Fibroblast of skin of right quadriceps (primary cell): ENCODE results near the gene AP1B1.

Experiments used
- DNase-seq: peaks from one replicate; pipeline ENCODE4 v3.0.0-alpha.2; 2013

The AP1B1 gene

DNA sequence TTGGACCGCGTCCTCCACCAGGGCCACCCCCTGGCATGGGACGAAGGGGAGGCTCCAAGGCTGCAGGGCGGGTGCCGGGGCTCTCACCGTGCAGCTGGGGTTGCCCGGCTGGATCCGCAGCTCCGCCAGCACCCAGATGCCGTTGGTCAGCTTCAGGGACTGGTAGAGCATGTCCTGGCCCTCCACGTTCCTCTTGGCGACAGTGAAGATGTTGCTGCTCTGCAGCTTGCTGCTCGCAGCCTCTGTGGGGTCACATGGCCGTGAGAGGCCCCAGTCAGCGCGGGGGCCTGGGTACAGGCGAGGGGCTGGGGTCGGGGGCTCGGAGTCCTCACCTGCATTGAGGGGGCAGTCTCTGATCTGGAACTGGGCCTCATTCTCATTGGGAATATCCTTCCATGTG is 58.1 kb downstream of the AP1B1 start:
- no peak for DNase-seq

DNA sequence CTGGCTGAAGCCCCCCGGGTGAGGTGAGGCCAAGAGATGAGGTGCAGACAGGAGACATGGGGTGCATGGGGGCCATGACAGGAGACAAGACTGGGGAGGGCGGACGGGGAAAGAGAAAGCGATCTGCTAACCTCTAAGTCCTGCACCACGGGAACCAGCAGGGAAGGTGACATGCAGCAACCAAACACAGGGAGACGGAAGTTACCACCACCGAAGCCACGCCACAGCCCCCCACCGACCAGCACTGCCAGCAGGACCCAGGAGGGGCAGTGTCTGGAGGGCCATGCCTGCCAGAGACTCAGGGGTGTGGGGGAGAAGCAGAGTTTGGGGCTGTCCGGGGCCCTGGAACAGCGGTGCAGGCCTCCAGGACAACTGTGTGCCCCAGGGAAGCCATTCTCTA is 58.8 kb downstream of the AP1B1 start:
- DNase-seq = no peak

DNA sequence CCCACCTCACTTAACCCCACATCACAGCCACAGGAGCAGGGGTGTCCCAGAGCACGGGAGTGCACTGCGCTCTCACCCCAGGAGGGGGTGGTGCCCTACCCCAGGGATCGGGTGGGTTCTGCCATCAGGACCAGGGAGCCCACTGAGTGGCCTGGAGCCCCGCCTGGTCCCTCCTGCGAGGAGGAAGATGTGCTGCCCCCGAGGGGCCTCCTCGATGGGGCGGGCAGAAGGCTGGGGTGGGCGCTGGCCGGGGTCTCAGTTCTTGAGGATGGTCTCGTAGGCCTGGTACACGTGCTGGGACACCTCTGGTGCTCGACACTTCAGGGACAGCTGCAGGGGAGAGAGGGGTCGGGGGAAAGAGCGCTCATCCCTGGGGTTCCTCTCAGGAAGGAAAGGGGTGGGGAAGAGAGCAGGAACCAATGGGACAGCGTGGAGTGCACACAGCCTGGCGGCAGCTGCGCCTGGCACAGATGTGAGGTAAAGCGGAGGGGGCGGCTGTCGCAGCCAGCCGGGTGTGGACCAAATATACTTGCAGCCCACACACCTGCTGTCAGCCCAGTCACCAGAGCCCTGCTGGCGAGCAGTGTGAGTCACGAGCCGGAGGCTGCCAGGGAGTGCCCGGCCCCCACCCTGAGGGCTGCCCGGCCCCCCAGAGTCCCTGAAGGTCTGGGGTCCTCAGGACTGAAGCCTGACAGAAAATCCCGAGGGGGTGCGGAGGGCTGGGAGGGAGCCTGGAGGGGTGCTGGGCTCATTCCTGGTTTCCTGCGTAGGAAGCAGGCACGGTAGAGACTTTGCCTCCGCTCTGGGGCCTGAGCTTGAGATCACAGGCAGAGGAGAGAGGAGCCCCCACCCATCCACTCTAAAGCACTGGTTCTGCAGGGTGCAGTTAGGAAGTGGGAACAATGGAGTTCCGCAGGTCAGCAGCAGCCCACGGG is 59.5 kb downstream of the AP1B1 start:
- DNase-seq = no peak

DNA sequence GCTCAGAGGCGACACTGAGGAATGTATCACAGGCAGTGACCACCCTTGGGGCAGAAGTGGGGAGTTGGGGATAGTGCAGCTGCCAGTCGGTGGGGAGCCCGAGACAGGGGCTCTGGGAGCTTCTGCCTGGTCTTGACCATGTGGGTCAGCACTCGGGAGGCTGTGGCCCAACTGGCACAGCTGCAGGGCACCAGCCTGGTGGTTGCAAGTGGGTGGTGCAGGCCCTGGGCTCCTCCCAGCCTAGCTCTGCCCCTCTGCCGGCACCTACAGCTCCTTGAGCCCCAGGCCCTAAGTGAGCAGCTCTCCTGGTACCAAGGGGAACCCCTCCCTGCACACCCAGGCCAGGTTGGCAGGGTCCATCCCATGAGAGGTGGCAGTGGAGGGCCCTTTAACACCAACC is 60.3 kb downstream of the AP1B1 start:
- DNase-seq = no peak

DNA sequence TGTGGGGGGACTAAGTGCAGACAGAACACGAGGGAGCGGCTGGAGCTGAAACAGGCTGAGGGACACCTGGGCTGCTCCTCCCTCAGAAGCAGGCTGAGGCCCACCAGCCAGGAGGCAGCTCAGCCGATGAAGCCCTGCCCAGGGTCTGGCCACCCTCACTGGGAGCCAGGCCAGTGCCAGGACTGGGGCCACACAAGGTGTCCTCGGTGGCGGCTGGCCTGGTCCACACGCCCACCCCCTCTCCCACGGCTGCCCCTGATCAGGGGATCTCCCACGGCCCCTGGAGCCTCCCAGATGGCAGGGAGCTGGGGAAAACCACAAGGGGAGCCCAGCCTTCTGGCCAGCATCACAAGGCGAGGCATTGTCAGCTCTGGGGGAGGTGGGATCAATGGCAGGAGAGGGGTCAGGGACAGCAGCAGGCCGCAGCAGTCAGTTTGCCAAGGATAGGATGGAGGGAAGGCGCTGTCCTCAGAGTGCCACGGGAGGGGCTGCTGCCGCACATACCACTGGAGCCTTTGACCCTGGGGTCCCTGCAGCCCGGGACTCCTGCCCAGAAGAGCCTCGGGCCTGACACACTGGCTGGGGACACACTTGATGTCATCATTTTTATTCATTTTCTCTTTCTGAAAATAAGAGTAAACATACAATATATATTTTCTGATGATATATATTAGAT is 61.1 kb downstream of the AP1B1 start:
- no peak for DNase-seq

DNA sequence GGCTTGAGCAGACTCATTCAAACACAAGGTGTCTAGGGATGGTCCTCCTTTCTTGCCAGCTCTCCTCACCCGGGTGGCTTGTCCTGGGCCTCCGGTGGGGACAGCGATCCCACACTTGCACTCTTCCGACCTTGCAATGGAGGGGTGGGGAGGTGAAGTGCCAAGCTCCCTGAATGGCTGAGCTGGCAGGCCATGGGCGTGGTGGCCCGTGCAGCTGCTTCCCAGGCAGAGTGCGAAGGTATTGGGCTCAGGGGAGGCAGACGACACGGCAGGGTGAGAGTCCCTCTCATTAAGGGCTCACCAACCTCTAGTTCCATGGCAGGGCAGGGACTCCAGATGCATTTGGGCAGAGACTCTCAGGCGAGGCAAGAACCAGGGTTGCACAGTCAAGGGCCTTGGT is 61.9 kb downstream of the AP1B1 start:
- no peak for DNase-seq

DNA sequence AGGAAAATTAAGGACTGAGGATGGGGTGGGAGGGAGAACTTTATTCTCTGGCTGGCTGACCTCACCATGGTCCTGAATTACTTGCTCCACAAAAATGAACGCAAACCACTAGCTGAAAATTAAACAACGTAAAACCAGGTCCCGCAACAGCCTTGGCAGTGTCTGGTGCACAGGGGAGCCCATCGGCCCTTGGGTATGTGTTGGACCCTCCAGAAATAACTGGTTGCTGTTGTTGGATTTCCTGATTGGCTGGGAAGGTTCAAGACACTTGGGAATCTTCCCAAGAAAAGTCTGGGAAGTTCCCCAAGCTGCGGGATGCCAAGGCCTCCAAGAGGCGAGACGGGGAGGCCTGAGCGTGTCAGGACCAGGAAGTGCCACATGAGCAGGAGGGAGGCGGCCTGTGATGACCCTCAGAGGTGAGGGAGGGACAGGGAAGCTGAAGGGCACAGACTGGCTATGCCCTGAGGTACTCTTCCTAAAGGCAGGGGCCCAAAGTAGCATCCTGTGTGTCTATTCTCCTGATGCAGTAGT is 62.5 kb downstream of the AP1B1 start:
- no peak for DNase-seq

DNA sequence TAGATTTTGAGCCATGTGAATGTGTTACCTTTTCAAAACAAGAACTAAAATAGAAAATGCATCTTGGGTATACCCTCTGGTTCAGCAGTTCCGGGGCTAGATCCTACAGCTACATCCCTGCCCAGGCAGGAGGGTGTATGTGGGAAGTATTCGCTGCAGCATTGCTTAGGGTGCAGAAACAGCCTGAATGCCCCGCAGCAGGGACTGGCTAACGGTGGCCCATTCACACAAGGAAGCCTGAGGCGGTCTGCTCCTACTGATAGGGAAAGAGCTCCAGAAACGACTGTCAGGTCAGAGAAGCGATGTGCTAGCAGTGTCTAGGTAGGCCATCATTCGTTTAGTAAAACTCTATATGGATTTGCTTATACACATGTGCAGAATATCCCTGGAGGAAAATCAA is 63.0 kb downstream of the AP1B1 start:
- DNase-seq = no peak

DNA sequence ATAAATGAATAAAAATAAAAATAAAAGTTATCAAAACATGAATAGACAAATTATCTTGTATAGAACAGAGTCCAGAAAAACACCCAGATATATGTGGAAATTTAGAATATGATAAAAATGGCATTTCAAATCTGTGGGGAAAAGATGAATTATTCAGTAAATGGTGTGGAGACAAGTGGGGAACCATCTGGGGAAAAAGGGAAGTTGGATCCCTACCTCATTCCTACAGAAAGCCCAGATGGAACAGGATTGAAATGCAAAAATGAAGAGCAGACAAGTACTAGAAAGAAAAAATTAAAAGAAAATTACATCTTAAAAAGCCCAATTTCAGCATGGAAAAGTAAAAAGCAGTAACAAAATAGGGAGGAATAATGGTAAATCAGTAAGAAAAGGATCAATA is 64.7 kb downstream of the AP1B1 start:
- no peak for DNase-seq

DNA sequence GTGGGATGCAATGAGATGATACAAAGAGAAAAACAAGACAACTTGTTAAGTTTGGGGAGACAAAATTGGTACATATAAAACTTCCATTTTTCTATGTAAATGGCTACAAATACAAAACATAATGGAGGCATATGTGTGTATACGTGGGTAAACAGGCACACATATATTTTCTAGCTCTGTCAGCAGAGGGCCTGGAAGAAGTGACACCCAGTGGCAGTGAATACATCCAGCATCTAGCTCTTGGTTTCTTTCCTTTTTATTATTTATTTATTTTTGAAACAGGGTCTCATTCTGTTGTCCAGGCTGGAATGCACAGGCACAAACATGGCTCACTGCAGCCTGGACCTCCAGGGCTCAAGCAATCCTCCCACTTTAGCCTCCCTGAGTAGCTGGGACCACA is 67.8 kb downstream of the AP1B1 start:
- DNase-seq = no peak

DNA sequence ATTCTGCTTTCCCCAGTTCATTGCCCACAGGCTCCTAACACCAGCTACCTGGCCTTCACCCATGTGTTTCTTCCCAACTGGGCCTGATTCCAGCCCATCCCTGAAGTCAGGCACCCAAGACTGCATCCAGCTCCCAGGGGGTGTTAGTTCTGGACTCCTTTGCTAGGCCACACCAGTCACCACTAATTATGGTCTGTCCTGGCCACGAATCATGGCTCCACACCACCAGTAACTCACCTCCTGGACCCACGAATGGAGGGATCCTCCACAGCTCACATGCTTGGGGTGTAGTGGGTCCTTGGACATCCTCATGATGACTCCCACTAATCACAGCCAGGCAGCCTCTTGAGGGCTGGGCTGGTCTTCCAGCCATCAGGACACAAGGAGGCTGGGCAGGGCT is 69.3 kb downstream of the AP1B1 start:
- DNase-seq = no peak

DNA sequence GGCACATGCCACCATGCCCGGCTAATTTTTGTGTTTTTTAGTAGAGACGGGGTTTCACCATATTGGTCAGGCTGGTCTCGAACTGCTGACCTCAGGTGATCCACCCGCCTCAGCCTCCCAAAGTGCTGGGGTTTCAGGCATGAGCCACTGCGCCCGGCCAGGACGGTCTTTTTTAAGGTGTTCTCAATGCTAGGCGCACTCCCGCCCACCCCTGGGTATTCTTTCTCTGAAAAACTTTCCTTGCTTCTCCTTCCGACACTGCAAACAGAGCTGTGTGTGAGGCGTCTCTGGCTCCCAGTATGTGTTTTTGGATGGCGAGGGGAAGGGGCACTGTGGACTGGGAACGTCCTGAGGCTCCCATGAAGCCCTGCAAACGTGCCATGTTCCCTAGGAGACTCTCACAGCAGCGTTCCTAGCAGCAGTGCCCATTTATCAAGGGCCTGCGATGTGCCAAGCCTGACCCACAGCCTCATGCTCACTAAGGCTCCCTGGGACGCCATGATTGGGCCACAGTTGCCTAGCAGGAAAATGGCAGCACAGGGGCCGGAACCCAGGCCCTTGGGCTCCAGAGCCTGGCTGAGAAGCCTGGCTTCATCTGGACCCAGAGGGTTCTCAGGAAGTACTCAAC is 70.4 kb downstream of the AP1B1 start:
- no peak for DNase-seq

DNA sequence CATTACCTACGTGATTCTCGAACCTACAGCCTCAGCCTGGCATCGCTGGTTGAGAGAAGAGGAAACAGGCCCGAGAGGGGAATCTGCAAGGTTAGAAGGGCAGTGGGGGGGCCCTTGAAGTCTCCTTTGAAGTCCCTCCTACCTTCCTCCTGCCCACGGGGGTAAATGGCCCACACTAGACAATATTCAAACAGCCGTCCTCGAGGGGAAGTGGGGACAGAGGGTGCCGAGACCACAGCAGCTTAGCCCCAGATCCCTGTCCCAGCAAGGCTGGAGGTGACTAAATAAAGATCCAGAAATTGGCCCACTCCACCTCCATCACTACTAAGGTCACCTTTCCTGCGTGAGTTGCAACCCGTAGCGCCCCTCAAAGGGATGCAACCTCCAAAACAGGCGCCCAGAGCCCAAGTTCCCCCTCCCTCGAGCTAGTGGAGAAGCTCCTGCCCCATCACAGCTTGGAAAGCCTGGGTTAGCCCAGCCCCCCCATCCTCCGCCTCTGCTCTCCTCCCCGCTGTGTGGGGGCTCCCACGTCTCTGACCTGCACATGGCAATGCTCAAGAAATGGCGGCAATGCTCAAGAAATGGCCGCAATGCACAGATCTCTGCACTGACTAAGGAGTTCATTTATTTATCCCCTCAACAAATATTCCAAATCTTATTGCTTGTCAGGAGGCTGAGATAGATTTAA is 72.1 kb downstream of the AP1B1 start:
- DNase-seq = no peak

DNA sequence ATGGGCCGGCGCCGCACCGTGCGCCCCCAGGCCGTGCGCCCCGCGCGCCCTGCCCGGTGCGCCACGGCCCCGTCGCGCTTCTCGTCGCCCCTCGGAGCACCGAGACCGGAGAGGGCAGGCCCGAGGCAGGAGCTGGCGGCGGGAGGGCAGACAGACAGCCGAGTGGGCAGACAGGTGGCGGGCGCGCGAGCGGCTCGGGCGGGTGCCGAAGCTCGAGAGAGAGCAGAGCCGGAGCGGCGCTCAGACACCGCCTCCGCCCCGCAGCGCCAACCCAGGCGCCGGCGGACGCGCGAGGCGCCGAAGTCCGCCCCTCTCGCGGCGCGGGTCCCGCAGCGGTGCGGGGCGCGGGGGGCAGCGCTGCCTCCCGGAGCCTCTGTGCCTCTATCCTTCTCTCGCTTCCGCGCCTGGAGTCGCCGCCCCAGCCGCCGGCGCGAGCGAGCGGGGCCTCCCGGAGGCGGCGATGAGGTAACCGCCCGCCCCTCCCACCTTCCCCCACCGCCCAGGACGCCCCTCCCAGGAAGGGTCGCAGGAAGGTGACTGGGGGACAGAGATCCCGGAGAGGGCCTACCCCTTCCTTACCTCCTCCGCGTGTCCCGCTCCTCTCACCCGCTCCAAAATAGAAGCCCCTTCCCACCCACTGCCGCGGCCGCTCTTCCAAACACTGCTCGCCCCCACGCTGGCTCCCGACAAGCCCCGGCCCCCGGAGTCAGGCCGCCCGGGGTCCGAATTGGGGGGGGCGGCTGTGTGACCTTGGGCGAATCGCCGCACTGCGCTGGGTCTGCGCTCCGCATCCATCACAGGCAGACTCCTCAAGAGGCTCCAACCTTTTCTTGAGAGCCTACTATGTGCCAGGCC is 72.9 kb downstream of the AP1B1 start, which contains the start of gene RASL10A:
Gene RASL10A (minus strand): TSS at position 412 of the 855 bp plus-strand sequence. CDS start 451 bp downstream, outside the sequence.
- no peak for DNase-seq

DNA sequence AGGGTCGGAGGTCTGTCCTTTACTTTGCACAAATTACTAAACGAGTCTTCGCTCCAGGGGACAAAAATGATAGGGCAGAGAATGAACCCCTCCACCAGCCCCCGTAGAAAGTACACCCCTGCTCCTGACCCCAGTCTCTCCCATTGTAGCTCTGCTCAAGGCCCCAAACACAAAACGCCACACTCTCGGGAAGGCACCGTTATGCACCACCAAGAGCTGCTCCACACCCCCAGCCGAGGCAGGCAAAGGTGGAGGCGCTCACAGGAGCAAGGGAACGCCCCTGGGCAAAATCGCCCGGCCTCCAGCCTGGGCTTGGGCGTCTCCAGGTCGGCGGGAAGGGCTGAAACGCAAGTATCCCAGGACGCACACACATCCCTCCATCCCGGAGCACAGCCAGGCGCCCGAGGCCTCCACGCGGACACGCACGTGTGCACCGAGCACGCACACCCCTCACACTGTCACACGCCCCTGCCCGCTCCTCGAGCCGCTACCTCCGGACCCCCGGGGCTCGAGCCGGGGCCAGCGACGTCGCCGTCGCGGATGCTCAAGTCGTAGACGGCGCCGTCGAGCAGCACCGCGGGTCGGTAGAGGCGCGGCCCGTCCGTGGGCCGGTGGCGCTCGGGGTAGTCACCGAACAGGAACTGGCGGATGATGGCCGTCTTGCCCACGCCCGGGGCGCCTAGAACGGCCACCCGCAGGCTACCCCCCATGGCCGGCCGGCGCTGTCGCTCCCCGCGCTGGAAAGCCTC is 73.7 kb downstream of the AP1B1 start:
- DNase-seq = no peak

DNA sequence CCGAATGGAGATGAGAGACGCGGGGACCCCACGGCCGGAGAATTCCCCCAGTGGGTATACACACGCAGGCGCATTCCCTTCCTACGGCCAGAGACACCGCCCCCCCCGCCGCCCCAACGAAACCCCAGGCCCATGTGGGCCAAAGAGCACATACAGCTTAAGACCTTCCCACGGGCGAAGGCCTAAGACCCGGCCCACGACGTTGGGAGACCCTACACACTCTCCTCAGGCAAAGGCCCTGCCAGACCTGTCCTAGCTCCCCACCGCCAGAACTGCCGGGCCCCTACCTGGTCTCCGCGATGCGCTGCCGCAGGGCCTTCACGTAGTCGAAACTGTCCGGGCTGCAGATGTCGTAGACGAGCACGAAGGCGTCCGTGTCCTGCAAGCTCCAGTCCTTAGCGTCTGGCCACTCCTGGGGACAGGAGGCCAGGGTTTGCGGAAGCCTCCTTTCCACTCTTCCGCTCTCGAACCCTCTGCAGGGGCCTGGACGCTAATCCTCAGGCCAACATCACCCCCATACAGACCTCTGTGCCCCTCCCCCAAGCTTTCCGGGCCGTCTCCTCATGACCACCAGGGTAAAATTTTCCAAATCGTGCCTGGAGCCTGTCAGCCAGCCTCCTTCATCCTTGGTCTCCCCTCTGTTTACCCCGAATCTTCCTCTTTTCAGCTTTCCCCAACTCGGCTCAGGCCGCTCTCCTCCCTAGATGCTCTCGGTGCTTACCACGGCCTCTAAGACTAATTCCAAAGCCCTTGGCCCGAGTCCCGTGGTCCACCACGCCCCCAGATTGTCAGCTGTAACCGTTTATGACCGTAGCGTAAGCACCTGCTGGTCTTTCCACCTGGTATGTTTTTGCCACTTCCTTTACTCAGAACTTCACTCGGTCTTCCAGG is 74.5 kb downstream of the AP1B1 start:
- no peak for DNase-seq

DNA sequence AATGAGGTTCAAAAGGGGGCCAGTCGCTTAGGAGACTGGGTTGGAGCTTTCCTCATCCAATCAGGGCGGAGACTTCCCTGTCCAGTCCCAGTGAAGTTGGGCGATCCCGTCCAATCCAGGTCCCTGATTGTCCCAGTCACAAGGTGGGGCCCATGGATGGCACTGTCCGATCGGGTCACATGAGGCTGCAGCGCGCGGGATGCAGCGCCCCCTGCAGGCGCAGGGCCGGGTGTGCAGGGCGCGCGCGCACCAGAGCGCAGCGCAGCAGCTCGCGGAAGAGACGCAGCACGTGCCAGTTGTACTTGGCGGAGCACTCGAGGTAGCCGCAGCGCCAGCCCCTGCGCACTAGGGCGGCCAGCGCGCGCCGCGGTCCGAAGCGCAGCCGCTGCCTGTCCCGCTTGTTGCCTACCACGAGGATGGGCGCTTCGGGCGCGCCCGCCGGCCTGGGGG is 75.2 kb downstream of the AP1B1 start:
- no peak for DNase-seq

DNA sequence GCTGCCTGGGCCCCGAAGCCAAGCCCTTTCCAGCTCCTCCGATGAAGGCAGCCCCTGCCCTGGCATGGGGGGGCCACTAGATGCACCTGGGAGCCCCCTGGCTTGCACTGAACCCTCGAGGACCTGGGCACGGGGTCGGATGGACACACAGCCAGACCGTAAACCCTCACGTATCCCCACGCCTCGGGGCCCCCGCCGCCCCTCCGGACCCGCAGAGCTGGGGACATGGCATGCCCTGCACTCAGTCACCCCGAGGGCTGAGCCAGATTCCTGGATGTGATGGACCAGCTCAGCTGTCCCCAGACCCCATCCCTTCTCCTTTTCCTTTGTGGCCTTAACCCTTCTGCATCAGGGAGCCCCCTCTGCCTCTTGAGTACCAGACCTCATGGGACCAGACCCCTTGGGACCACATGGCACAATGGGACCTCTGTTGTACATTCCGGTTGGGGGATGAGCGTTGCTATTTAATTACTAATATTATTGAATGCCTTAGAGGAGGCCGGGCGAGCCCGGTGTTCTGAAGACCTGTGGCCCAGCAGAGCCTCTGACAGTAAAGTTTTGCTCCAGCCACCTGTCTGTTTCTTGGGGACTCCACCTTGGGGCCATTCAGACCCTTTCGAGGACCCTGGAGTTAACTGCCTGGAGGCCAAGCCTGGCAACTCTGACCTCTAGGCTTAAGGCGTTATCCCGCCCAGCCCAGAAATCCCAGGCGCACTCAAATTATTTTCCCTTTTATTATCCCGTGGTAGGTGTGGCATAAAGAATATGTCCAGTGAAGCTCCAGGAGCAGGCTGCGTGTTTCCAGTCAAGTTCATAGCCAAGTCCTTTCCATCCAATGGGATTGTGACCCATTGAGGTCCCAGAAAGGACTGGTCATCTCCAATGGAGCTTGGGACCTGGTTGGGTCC is 75.9 kb downstream of the AP1B1 start:
- DNase-seq = no peak
